ENCODE data around the gene TLN1.
A peak's percentile ranks its signal among the peaks of the same experiment; 100 is the strongest.

TLN1 gene

GRCh38 chr9:35727676-35728040, 4.3 kb downstream of the TLN1 start:
- no peak for DNase-seq

GRCh38 chr9:35726931-35727330, 5.1 kb downstream of the TLN1 start:
- DNase-seq = peak; percentile 68

GRCh38 chr9:35725362-35725761, 6.6 kb downstream of the TLN1 start:
- no peak for DNase-seq

GRCh38 chr9:35723908-35724307, 8.1 kb downstream of the TLN1 start:
- no peak for DNase-seq

GRCh38 chr9:35723426-35723825, 8.6 kb downstream of the TLN1 start:
- DNase-seq = no peak

DNA sequence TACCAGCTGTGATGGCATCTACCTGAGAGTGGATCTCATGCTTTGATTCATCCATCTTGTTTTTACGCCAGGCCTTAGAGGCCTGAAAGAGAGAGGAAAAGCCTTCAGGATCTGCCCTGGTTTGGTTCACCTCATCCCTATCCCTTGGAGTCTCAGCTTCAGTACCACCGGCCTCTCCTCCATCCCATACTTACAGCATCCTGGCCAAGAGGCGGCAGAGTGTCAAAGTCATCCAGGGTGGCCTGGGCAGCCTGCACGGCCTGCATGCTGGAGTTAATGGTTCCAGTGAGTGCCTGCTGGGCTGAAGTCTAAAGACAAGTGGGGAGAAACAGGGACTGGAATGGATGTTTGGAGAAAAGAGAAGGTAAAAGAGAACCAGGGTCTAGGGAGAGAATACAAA, 12.4 kb downstream of the TLN1 start:
- DNase-seq = no peak

- no peak for DNase-seq
These were observed 13.1 kb downstream of the TLN1 start for GRCh38 chr9:35718721-35719511.

- no peak for DNase-seq
These were observed 14.7 kb downstream of the TLN1 start for GRCh38 chr9:35717132-35717870.

DNA sequence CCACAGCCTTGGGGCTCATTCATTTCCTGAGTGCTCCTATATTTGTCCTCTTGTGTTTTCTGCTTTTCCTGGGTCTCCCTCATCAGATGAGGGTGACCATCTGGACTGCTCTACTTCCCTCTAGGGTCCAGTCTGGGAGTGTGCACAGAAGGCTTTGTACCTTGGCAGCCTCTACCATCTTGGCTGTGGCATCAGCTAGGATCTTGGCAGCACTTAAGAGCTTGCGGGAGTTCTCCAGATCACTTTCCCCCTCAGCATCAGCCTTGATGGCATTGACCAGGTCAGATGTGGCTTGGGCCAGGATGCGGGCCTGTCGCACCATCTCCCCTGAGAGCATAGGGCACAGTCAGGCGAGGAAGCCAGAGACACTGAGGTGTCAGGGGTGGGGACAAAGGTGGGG, 15.8 kb downstream of the TLN1 start:
- no peak for DNase-seq

- DNase-seq = no peak
These were observed 17.3 kb downstream of the TLN1 start for GRCh38 chr9:35714579-35715252.

- DNase-seq = no peak
These were observed 17.9 kb downstream of the TLN1 start for GRCh38 chr9:35714123-35714522.

DNA sequence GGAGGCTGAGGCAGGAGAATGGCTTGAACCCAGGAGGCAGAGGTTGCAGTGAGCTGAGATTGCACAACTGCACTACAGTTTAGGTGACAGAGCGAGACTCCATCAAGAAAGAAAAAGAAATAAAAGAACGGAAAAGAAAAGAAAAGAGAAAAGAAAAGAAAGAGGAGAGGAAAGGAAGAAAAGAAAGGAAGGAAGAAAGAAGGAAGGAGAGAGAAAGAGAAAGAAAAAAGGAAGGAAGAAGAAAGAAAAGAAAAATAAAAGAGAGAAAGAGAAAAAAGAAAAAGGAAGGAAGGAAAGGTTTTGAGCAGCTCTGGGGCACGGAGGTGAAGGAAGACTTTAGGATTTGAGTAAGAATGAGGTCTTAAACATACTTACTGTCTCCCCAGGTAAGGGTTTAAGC, 18.4 kb downstream of the TLN1 start:
- no peak for DNase-seq

- no peak for DNase-seq
These were observed 19.1 kb downstream of the TLN1 start for GRCh38 chr9:35712762-35713400.

GRCh38 chr9:35711501-35712428, 20.2 kb downstream of the TLN1 start:
- no peak for DNase-seq

DNA sequence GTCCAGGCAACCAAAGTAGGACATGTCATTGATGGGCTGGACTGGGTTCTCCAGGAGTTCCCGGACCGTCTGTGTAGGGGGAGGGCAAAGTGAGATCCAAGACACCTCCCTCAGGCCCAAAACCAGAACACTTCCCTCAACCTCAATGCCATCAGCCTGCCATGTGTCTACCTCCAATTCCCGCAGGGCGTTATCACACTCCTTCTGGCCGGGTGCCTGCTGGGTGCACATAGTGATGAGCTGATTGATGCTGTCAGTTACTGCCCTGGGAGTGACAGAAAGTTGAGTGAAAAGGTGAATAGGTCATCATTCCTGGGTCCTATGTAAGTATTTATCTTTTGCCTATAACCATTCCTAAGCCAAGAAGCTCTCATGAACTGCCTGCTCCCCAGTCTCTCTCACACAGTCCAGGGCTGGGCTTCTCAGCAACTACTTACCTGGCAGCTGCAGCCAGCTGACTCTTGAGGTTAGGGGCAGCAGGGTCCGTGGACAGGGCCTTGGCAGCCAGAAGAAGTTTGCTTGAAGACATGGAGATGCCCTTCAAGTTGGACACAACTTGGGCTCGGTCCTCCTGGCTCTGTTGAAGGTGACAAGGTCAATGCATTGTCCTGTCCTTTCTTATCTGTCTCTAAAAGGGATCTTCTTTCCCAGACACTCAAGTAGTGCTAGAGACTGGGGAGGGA, 21.0 kb downstream of the TLN1 start:
- DNase-seq = no peak

GRCh38 chr9:35708146-35708545, 23.8 kb downstream of the TLN1 start:
- DNase-seq = no peak

DNA sequence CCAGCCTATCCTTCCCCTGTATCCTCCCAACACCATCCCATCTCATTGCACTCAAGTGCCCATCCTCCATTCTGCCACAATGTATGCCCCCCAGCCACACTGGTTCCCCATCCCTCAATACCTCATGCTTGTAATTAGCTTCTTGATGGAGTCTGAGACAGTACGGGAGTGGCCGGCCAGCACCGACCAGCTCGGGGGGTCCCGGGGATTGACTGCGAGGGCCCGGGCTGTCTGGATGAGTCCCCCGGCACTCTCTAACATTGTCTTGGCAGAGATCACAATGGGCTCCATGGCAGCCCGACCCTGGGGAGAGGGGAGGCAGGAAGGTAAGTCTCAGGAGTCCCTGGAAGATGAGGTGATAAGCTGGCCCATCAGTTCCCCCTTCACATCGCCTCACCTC, 25.0 kb downstream of the TLN1 start:
- no peak for DNase-seq

GRCh38 chr9:35705836-35706430, 26.1 kb downstream of the TLN1 start:
- DNase-seq = no peak

DNA sequence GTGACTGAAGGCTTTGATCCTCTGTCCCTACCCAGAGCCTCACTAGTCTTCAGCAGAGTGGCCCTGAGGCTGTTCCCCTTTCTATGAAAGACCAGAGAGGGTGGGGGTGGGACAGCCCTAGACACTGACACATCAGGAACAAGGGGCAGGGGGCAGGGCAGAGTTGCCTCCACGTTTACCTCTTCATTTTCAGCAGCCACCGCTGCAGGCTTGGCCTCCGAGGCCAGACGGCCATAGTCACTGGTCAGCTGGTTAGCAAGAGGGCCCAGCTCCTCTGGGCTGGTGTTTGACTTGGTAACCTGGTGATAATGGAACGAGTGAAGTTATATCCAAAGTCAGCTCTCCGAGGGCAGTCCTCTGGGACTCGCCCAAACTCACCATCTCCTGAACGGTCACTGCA, 26.6 kb downstream of the TLN1 start:
- no peak for DNase-seq

- DNase-seq = no peak
These were observed 27.9 kb downstream of the TLN1 start for GRCh38 chr9:35703906-35704672.

- no peak for DNase-seq
These were observed 29.3 kb downstream of the TLN1 start for GRCh38 chr9:35702696-35703095.

All from activated effector memory CD4-positive, alpha-beta T cell treated with anti-CD3 and anti-CD28 coated beads, Interleukin-2, amount 50 U/mL, for 16 hours (primary cell).